Nephron progenitor cell (in vitro differentiated cells): ENCODE measurements around the gene KCNK1.

Experiments
- DNase-seq: peaks from one replicate; pipeline ENCODE4 v3.0.0; 2021
- H3K27ac Mint-ChIP-seq: 2 replicates; pipeline ENCODE4 v1.8.0; 2021; ENCODE audit warnings: mild to moderate bottlenecking, moderate library complexity, mixed read lengths
- H3K27me3 Mint-ChIP-seq: 2 replicates; pipeline ENCODE4 v1.8.0; 2021; ENCODE audit warnings: mild to moderate bottlenecking, low read depth, mixed read lengths; ENCODE audit not compliant: poor library complexity
- H3K36me3 Mint-ChIP-seq: 2 replicates; pipeline ENCODE4 v1.8.0; 2021; ENCODE audit warnings: low read depth, mixed read lengths
- H3K4me1 Mint-ChIP-seq: 2 replicates; pipeline ENCODE4 v1.8.0; 2021; ENCODE audit warnings: mixed read lengths
- H3K4me3 Mint-ChIP-seq: 2 replicates; pipeline ENCODE4 v1.8.0; 2021; ENCODE audit warnings: mild to moderate bottlenecking, moderate library complexity, mixed read lengths
- H3K9me3 Mint-ChIP-seq: 2 replicates; pipeline ENCODE4 v1.8.0; 2021; ENCODE audit warnings: mild to moderate bottlenecking, moderate library complexity, mixed read lengths
- TF ChIP-seq, protein P1 (sequence below): fragments of 200-600 bp; sonication (generic); IDR thresholded peaks from 2 replicates; pipeline ENCODE4 v1.5.0; 2021; ENCODE audit warnings: antibody characterized with exemption

Gene KCNK1

DNA sequence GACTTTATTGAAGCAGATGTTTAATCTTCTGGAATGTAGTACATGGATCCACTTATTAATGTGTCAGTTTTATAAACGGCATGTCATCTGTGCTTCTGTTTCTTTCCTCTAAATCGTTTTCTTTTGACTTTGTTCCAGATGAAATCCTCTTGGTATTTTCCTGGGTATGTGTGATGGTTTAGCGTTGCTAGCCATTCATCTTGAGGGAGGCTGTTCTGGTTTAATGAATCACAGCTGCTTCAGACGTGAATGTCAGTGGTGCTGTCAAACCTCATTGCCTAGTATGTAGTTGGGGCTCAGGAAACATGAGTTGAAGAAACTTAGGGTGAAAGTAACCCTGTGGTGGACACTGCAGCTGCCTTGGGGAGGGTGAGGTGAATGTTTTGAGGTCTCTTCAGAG is 33.2 kb downstream of the KCNK1 start:
- Mint-ChIP-seq H3K9me3 (peaks cover 4% of the 10 kb centered on the region), H3K27ac (no peak overlapping the region), H3K4me3 (no peak overlapping the region), H3K4me1 (peaks cover 6% of the 10 kb centered on the region), H3K36me3 (no peaks in the 10 kb centered on the region), H3K27me3 (peaks cover 13% of the 10 kb centered on the region)
- no peak for DNase-seq
- TF ChIP-seq, protein P1, sequence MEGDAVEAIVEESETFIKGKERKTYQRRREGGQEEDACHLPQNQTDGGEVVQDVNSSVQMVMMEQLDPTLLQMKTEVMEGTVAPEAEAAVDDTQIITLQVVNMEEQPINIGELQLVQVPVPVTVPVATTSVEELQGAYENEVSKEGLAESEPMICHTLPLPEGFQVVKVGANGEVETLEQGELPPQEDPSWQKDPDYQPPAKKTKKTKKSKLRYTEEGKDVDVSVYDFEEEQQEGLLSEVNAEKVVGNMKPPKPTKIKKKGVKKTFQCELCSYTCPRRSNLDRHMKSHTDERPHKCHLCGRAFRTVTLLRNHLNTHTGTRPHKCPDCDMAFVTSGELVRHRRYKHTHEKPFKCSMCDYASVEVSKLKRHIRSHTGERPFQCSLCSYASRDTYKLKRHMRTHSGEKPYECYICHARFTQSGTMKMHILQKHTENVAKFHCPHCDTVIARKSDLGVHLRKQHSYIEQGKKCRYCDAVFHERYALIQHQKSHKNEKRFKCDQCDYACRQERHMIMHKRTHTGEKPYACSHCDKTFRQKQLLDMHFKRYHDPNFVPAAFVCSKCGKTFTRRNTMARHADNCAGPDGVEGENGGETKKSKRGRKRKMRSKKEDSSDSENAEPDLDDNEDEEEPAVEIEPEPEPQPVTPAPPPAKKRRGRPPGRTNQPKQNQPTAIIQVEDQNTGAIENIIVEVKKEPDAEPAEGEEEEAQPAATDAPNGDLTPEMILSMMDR, result no peak

DNA sequence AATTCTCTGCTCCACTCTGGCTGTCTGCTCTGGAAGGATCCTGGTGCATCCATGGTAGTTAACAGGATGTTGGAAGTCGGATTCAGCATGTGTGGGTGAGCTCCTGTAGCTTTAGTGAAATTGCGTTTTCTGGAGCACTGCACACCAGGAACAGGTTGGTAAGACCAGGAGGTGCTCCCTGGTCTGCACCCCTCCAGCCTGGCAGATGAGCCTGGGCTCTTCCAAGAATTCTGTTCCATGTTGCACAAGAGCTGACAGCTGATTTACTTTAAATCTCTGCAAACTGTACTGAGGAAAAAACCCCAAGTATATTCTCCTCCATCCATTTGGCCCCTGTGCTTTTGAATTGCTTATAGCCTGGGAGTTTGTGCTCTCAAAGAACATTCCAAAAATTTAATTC is 33.7 kb downstream of the KCNK1 start:
- TF ChIP-seq, protein P1, result no peak
- H3K36me3 Mint-ChIP-seq, result no peaks in the 10 kb centered on the region
- H3K4me3 Mint-ChIP-seq, result no peak overlapping the region
- no peak for DNase-seq
- H3K27ac Mint-ChIP-seq, result no peak overlapping the region
- H3K27me3 Mint-ChIP-seq, result peaks cover 13% of the 10 kb centered on the region
- peaks cover 6% of the 10 kb centered on the region for H3K4me1 Mint-ChIP-seq
- peaks cover 4% of the 10 kb centered on the region for H3K9me3 Mint-ChIP-seq

DNA sequence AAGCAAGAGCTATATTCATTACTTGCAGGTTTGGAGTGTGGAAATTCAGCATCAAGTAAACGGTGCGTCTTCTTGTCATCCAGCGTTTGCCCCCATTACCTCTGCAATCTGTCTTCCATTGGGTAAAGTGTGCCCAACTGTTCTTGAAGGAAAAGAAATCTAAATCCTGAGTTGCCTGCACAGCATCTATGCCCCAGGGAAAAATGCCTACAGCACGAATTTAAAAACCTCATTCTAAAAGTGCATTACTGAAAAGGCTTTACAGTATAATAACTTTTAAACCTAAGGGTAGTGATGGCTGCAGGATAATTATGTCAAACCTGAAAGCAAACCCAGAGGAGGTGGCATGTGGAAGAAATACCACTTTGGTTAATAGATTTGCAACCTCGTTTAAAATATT is 37.2 kb downstream of the KCNK1 start:
- TF ChIP-seq, protein P1, result no peak
- Mint-ChIP-seq H3K4me3 (no peak overlapping the region), H3K36me3 (no peaks in the 10 kb centered on the region), H3K4me1 (peaks cover 15% of the 10 kb centered on the region), H3K27me3 (peaks cover 19% of the 10 kb centered on the region), H3K9me3 (no peaks in the 10 kb centered on the region), H3K27ac (no peak overlapping the region)
- no peak for DNase-seq

DNA sequence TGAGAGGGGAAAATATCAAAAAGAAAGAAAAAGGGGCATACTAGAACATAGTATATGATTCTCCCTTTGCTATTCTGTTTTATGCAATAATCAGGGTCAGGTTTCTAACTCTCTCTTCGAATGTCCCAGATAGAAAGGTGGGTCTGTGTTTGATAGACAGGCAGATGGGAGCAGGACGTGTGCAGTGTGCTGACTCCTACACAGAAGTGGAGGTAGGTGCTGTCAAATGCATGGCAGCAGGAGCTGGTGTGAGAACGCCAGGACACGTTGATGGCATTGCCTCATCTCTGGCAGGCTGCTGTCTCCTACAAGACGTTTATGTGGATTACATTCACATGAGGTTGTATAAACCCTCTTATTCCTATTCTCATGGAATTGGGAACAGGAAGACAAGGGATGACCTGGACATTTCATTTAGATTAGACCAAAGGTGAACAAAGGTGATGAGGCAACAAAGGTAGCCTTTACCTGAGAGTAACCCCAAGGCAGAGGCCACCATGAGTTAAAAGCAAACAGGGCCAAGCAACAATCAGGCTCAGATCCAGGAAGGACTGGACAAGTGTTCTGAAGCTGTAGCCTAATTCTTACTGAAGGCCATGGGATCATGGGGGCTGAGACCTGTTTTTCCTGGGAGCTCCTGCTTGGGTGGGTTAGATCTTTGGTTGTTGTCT is 37.8 kb downstream of the KCNK1 start:
- Mint-ChIP-seq H3K36me3 (no peaks in the 10 kb centered on the region), H3K27me3 (peaks cover 16% of the 10 kb centered on the region), H3K27ac (no peak overlapping the region), H3K4me1 (peaks cover 17% of the 10 kb centered on the region), H3K4me3 (no peak overlapping the region), H3K9me3 (no peaks in the 10 kb centered on the region)
- TF ChIP-seq, protein P1, result no peak
- no peak for DNase-seq

DNA sequence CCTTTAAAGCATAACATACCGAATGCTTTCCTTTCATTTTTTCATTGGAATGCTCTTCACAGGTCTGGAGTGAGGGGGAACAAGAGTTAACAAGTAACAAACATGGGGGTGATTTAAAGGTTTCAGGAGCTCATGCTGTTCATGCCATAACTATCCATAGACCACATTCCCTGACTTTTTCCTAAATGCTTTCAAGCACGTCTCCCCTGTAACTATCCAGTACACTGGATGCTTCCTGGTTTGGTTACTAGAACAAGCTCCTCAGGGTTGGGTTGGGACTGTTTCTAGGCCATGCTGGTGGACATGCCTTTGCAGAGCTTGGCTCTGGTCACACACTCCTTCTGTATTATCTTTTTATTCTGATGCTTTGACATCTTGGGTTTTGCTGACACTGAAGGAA is 38.6 kb downstream of the KCNK1 start:
- Mint-ChIP-seq H3K9me3 (no peaks in the 10 kb centered on the region), H3K36me3 (no peaks in the 10 kb centered on the region), H3K4me3 (no peak overlapping the region), H3K4me1 (peaks cover 11% of the 10 kb centered on the region), H3K27ac (no peak overlapping the region), H3K27me3 (peaks cover 15% of the 10 kb centered on the region)
- TF ChIP-seq, protein P1, result no peak
- DNase-seq, result no peak

DNA sequence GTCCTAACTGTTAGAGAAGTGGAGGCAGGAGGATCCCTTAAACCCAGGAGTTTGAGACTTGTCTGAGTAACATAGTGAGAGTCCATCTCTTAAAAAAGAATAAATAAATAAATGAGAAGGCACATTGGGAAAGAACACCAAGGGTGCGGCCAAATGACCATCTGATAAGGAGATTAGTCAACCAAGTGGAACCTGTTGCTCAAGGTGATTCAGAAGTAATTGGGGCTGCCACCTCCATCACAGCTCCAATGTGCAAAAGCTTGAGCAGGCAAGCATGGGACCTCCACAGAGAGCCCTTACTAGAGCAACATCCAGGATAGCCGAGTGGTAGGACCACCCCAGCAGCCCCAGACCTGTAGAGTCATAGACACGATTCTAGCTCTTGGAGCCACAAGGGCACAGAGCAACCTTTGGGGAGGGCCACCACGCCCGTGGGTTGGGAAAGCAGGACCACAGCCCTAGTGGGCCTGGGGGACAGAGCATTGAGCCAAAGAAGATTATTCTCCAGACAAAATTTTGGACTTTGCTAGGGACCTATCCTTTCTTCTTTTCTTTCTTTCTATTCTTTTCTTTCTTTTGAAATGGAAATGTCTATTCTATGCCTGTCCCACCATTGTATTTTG is 40.9 kb downstream of the KCNK1 start:
- TF ChIP-seq, protein P1, result no peak
- no peak for DNase-seq
- Mint-ChIP-seq H3K36me3 (no peaks in the 10 kb centered on the region), H3K4me3 (no peak overlapping the region), H3K9me3 (no peaks in the 10 kb centered on the region), H3K4me1 (peaks cover 11% of the 10 kb centered on the region), H3K27ac (no peak overlapping the region), H3K27me3 (peaks cover 15% of the 10 kb centered on the region)
